ENCODE measurements around the gene GPR37.

GPR37 gene

DNA sequence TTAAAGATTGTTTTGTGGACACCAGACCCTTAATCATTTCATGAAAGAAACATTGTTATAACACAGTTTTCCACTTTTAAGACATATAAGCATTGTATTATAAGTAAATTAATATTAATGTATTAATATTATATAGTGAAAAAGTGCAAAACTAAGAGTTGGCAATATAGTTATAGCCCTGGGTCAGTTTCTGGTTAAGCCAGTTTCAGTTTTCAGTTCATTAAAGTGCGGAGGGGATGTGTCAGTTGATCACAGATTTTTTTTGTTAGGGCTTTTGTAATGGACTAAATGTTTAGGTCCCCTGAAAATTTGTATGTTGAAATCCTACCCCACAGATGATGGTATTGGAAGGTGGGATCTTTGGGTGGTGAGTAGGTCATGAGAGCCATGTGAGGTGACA, 45.7 kb upstream of the GPR37 start:
- H2AFZ ChIP-seq (ENCODE audit: low read depth, low read length), result no peak overlapping the region
- no peak overlapping the region for H4K8ac ChIP-seq (ENCODE audit: low read length)
- H3K4me1 ChIP-seq (ENCODE audit: control insufficient read depth, insufficient read depth, low read depth, low read length), result no peaks in the 10 kb centered on the region
- no peak overlapping the region for H2BK15ac ChIP-seq (ENCODE audit: low read depth, poor library complexity, severe bottlenecking)
- no peak overlapping the region for H3K14ac ChIP-seq (ENCODE audit: low read length in 2 of 2)
- H3K23ac ChIP-seq (ENCODE audit: low read length in 2 of 2), result no peak overlapping the region
- no peaks in the 10 kb centered on the region for H3K27me3 ChIP-seq (ENCODE audit: control insufficient read depth in 1 of 2, insufficient read depth in 1 of 2, low read length in 2 of 2)
- no peak for DNase-seq
- H3K9me3 ChIP-seq (ENCODE audit: control insufficient read depth, low read length), result no peaks in the 10 kb centered on the region
- H2AK5ac ChIP-seq (ENCODE audit: low read length, severe bottlenecking), result no peak overlapping the region
- H3K9ac ChIP-seq (ENCODE audit: low read length), result no peak overlapping the region
- no peak overlapping the region for H3K4me2 ChIP-seq (ENCODE audit: low read length, poor library complexity, severe bottlenecking)
- no peaks in the 10 kb centered on the region for H3K36me3 ChIP-seq (ENCODE audit: control insufficient read depth in 1 of 2, insufficient read depth in 2 of 2, low read depth in 1 of 2, low read length in 2 of 2)
- H3K4me3 ChIP-seq (ENCODE audit: insufficient read depth in 1 of 2, low read depth in 1 of 2, low read length in 2 of 2), result no peak overlapping the region
- H3K27ac ChIP-seq (ENCODE audit: low read length, poor library complexity, severe bottlenecking), result no peak overlapping the region
- H2BK5ac ChIP-seq (ENCODE audit: low read depth, low read length, poor library complexity, severe bottlenecking), result no peak overlapping the region
- no peak overlapping the region for H3K18ac ChIP-seq (ENCODE audit: low read depth in 1 of 2, low read length in 2 of 2)
- H4K91ac ChIP-seq (ENCODE audit: low read length), result no peak overlapping the region
- WGBS, result 98% methylated on average over 1 of the region's 1 CpG
- no peak overlapping the region for H3K4ac ChIP-seq (ENCODE audit: low read depth in 1 of 2, low read length in 2 of 2)
- H2BK12ac ChIP-seq (ENCODE audit: low read length in 2 of 2), result no peak overlapping the region
- H3K79me1 ChIP-seq (replicated peaks; ENCODE audit: low read length, poor library complexity, severe bottlenecking), result no peaks in the 10 kb centered on the region
- H2BK120ac ChIP-seq (ENCODE audit: low read depth, low read length), result no peak overlapping the region

DNA sequence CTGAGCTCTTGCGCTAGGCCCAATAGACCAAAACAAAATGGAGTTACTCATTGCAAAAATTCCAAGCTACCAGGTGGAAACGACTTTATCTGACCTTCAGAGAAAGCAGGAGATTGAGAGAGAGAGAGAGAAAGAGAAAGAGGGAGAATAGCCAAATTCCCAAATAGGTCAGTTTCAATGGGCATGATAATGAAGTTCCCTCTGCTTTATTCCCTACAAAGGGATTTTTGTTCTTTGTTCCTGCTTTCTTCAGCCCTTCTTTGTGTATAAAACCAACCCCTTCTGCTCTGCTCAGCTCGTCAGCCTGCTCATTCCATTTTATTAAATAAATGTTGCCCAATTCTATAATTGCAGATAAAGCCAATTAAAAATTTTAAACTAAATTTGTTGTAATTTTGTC, 45.0 kb upstream of the GPR37 start:
- Histone ChIP-seq H3K18ac (ENCODE audit: low read depth in 1 of 2, low read length in 2 of 2) (no peak overlapping the region), H3K4ac (ENCODE audit: low read depth in 1 of 2, low read length in 2 of 2) (no peak overlapping the region), H3K27ac (ENCODE audit: low read length, poor library complexity, severe bottlenecking) (no peak overlapping the region), H4K91ac (ENCODE audit: low read length) (no peak overlapping the region), H3K4me2 (ENCODE audit: low read length, poor library complexity, severe bottlenecking) (no peak overlapping the region), H3K79me1 (replicated peaks; ENCODE audit: low read length, poor library complexity, severe bottlenecking) (no peaks in the 10 kb centered on the region), H3K4me3 (ENCODE audit: insufficient read depth in 1 of 2, low read depth in 1 of 2, low read length in 2 of 2) (no peak overlapping the region), H4K8ac (ENCODE audit: low read length) (no peak overlapping the region), H3K23ac (ENCODE audit: low read length in 2 of 2) (no peak overlapping the region), H3K27me3 (ENCODE audit: control insufficient read depth in 1 of 2, insufficient read depth in 1 of 2, low read length in 2 of 2) (no peaks in the 10 kb centered on the region), H2BK5ac (ENCODE audit: low read depth, low read length, poor library complexity, severe bottlenecking) (no peak overlapping the region), H3K9me3 (ENCODE audit: control insufficient read depth, low read length) (no peaks in the 10 kb centered on the region), H2AFZ (ENCODE audit: low read depth, low read length) (no peak overlapping the region), H3K4me1 (ENCODE audit: control insufficient read depth, insufficient read depth, low read depth, low read length) (no peaks in the 10 kb centered on the region), H2BK12ac (ENCODE audit: low read length in 2 of 2) (no peak overlapping the region), H2BK120ac (ENCODE audit: low read depth, low read length) (no peak overlapping the region), H3K36me3 (ENCODE audit: control insufficient read depth in 1 of 2, insufficient read depth in 2 of 2, low read depth in 1 of 2, low read length in 2 of 2) (no peaks in the 10 kb centered on the region), H3K9ac (ENCODE audit: low read length) (no peak overlapping the region), H2BK15ac (ENCODE audit: low read depth, poor library complexity, severe bottlenecking) (no peak overlapping the region), H2AK5ac (ENCODE audit: low read length, severe bottlenecking) (no peak overlapping the region), H3K14ac (ENCODE audit: low read length in 2 of 2) (no peak overlapping the region)
- 44% methylated on average over 1 of the region's 3 CpGs for WGBS
- no peak for DNase-seq

DNA sequence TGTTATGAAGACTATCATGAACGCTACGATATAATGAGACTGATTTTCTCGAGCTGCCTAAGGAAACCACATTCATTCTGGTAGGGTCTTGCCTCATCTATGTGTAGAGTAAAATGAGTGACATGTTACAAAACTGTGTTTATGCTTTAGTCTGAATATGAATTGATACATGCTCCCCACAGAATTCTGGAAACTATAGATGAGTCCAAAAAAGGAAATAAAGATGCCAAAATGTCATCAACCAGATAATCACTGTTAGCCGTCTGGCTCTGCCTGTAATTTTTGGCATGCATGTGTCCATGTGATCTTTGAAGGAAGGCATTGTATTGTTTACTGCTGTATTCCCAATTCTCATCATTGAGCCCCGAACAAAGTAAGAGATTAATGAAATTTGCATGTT, 42.6 kb upstream of the GPR37 start:
- no peaks in the 10 kb centered on the region for H3K79me1 ChIP-seq (replicated peaks; ENCODE audit: low read length, poor library complexity, severe bottlenecking)
- H2AFZ ChIP-seq (ENCODE audit: low read depth, low read length), result no peak overlapping the region
- no peaks in the 10 kb centered on the region for H3K36me3 ChIP-seq (ENCODE audit: control insufficient read depth in 1 of 2, insufficient read depth in 2 of 2, low read depth in 1 of 2, low read length in 2 of 2)
- H3K4me3 ChIP-seq (ENCODE audit: insufficient read depth in 1 of 2, low read depth in 1 of 2, low read length in 2 of 2), result no peak overlapping the region
- H3K27me3 ChIP-seq (ENCODE audit: control insufficient read depth in 1 of 2, insufficient read depth in 1 of 2, low read length in 2 of 2), result no peaks in the 10 kb centered on the region
- no peak overlapping the region for H4K91ac ChIP-seq (ENCODE audit: low read length)
- no peak overlapping the region for H2BK12ac ChIP-seq (ENCODE audit: low read length in 2 of 2)
- H2AK5ac ChIP-seq (ENCODE audit: low read length, severe bottlenecking), result no peak overlapping the region
- H3K18ac ChIP-seq (ENCODE audit: low read depth in 1 of 2, low read length in 2 of 2), result no peak overlapping the region
- H2BK15ac ChIP-seq (ENCODE audit: low read depth, poor library complexity, severe bottlenecking), result no peak overlapping the region
- no peak for DNase-seq
- WGBS, result 96% methylated on average over 4 of the region's 5 CpGs
- no peak overlapping the region for H3K9ac ChIP-seq (ENCODE audit: low read length)
- H3K4me2 ChIP-seq (ENCODE audit: low read length, poor library complexity, severe bottlenecking), result no peak overlapping the region
- H3K9me3 ChIP-seq (ENCODE audit: control insufficient read depth, low read length), result no peaks in the 10 kb centered on the region
- no peak overlapping the region for H3K14ac ChIP-seq (ENCODE audit: low read length in 2 of 2)
- H2BK120ac ChIP-seq (ENCODE audit: low read depth, low read length), result no peak overlapping the region
- no peaks in the 10 kb centered on the region for H3K4me1 ChIP-seq (ENCODE audit: control insufficient read depth, insufficient read depth, low read depth, low read length)
- no peak overlapping the region for H3K27ac ChIP-seq (ENCODE audit: low read length, poor library complexity, severe bottlenecking)
- H3K23ac ChIP-seq (ENCODE audit: low read length in 2 of 2), result no peak overlapping the region
- no peak overlapping the region for H4K8ac ChIP-seq (ENCODE audit: low read length)
- H3K4ac ChIP-seq (ENCODE audit: low read depth in 1 of 2, low read length in 2 of 2), result no peak overlapping the region
- no peak overlapping the region for H2BK5ac ChIP-seq (ENCODE audit: low read depth, low read length, poor library complexity, severe bottlenecking)

DNA sequence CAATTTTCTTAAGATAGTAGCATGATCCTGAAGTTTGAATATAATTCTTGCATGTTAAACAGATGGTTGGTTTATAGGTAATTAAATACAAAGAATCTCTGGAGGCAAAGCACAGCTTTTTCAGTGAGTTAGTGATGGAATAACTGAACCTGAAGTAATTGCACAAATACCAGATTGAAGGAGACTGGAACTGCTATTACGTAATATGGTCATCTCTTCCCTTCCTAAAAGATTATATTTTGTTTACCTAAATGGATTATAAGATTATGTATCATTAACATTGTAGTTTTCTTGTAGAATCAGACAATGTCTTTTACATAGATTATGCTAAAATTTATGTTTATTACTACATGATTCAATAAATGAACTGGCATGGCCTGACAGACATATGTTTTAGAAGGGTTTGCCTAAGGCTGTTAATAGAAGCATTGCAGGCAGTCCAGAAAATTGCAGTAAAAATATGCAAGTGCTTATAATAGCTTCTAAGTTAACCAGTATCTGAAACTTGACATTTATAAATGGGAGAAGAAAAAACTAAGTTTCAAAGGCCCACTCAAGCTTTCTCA, 35.8 kb upstream of the GPR37 start:
- no peak overlapping the region for H3K23ac ChIP-seq (ENCODE audit: low read length in 2 of 2)
- H3K4me1 ChIP-seq (ENCODE audit: control insufficient read depth, insufficient read depth, low read depth, low read length), result no peaks in the 10 kb centered on the region
- no peak overlapping the region for H4K91ac ChIP-seq (ENCODE audit: low read length)
- no peak overlapping the region for H4K8ac ChIP-seq (ENCODE audit: low read length)
- H3K36me3 ChIP-seq (ENCODE audit: control insufficient read depth in 1 of 2, insufficient read depth in 2 of 2, low read depth in 1 of 2, low read length in 2 of 2), result no peaks in the 10 kb centered on the region
- H3K9ac ChIP-seq (ENCODE audit: low read length), result no peak overlapping the region
- H2BK15ac ChIP-seq (ENCODE audit: low read depth, poor library complexity, severe bottlenecking), result no peak overlapping the region
- no peak overlapping the region for H3K4me2 ChIP-seq (ENCODE audit: low read length, poor library complexity, severe bottlenecking)
- no peaks in the 10 kb centered on the region for H3K79me1 ChIP-seq (replicated peaks; ENCODE audit: low read length, poor library complexity, severe bottlenecking)
- WGBS, result no CpG with 5 or more reads among the region's 1 CpG
- H3K18ac ChIP-seq (ENCODE audit: low read depth in 1 of 2, low read length in 2 of 2), result no peak overlapping the region
- H2BK5ac ChIP-seq (ENCODE audit: low read depth, low read length, poor library complexity, severe bottlenecking), result no peak overlapping the region
- no peaks in the 10 kb centered on the region for H3K9me3 ChIP-seq (ENCODE audit: control insufficient read depth, low read length)
- no peak overlapping the region for H3K4me3 ChIP-seq (ENCODE audit: insufficient read depth in 1 of 2, low read depth in 1 of 2, low read length in 2 of 2)
- H3K4ac ChIP-seq (ENCODE audit: low read depth in 1 of 2, low read length in 2 of 2), result no peak overlapping the region
- no peaks in the 10 kb centered on the region for H3K27me3 ChIP-seq (ENCODE audit: control insufficient read depth in 1 of 2, insufficient read depth in 1 of 2, low read length in 2 of 2)
- no peak overlapping the region for H2BK120ac ChIP-seq (ENCODE audit: low read depth, low read length)
- H2AFZ ChIP-seq (ENCODE audit: low read depth, low read length), result no peak overlapping the region
- DNase-seq, result no peak
- no peak overlapping the region for H3K14ac ChIP-seq (ENCODE audit: low read length in 2 of 2)
- no peak overlapping the region for H3K27ac ChIP-seq (ENCODE audit: low read length, poor library complexity, severe bottlenecking)
- no peak overlapping the region for H2AK5ac ChIP-seq (ENCODE audit: low read length, severe bottlenecking)
- H2BK12ac ChIP-seq (ENCODE audit: low read length in 2 of 2), result no peak overlapping the region

All from mesenchymal stem cell (in vitro differentiated cells and primary cell).